GM13976 (cell line): ENCODE results near the gene CALML4.
"Not testable (repeated sequence)": the region's sequence is repeated elsewhere in the genome, so short reads cannot be mapped to it uniquely, and the experiment has no call there.

Experiments used
- DNase-seq: peaks from one replicate; pipeline ENCODE4 v3.0.0; 2012; ENCODE audit warnings: low spot score
- CTCF ChIP-seq: IDR thresholded peaks from 2 replicates; pipeline ENCODE4 v1.5.1; 2012; ENCODE audit warnings: borderline replicate concordance, mild to moderate bottlenecking; ENCODE audit not compliant: insufficient read depth; ENCODE audit errors: extremely low read depth, missing control alignments, control extremely low read depth
- in situ Hi-C: fragments of 300-500 bp; cut with MboI; formaldehyde crosslinking; loops from one replicate; pipeline ENCODE4 v1.12.0; 2022; ENCODE audit warnings: low sequenced_read_pairs, mixed read lengths, inconsistent platforms; ENCODE audit not compliant: unreplicated experiment

CALML4 gene

GRCh38 chr15:68230157-68231100, 25.3 kb upstream of the CALML4 start:
- in situ Hi-C loops = no loop called here
- TF ChIP-seq CTCF = peak; percentile 5
- no peak for DNase-seq

- TF ChIP-seq CTCF = no peak
- DNase-seq = peak; percentile 96
- in situ Hi-C loops = no loop called here
Observed at GRCh38 chr15:68229386-68230156, 24.4 kb upstream of the CALML4 start, which contains the start of gene CLN6. CLN6 (minus strand) TSS chr15:68229728; CDS start chr15:68229584, 144 bp downstream.

GRCh38 chr15:68228971-68229385, 23.8 kb upstream of the CALML4 start:
- TF ChIP-seq CTCF = no peak
- DNase-seq = no peak
- in situ Hi-C loops = no loop called here

GRCh38 chr15:68228143-68228970, 23.2 kb upstream of the CALML4 start:
- TF ChIP-seq CTCF = no peak
- in situ Hi-C loops = no loop called here
- no peak for DNase-seq

- in situ Hi-C loops = no loop called here
- DNase-seq = no peak
Observed at GRCh38 chr15:68227643-68228142, 22.6 kb upstream of the CALML4 start.

GRCh38 chr15:68225442-68225841, 20.3 kb upstream of the CALML4 start:
- in situ Hi-C loops, DNase-seq: not testable (repeated sequence)

More at GRCh38 chr15:68227643-68228142, 22.6 kb upstream of the CALML4 start:
- TF ChIP-seq CTCF = no peak
